Sigmoid colon (tissue), 3 donors: ENCODE measurements around the gene MYO1C.

Experiments used
- POLR2A ChIP-seq, 2 donors: fragments of 450-650 bp; IDR thresholded peaks; one replicate each; pipeline ENCODE4 v1.6.1; 2016; ENCODE audit warnings: antibody characterized with exemption in 2 of 2, mild to moderate bottlenecking in 2 of 2, moderate library complexity in 2 of 2
- TF ChIP-seq, protein P1 (sequence below), 4 experiments: fragments of 450-650 bp in 3 of 4; fragments of 200-600 bp in 1 of 4; IDR thresholded peaks; one replicate each; pipeline ENCODE4 v1.5.1; 2016 to 2019; ENCODE audit warnings: antibody characterized with exemption in 4 of 4, mild to moderate bottlenecking in 3 of 4, moderate library complexity in 2 of 4

DNA sequence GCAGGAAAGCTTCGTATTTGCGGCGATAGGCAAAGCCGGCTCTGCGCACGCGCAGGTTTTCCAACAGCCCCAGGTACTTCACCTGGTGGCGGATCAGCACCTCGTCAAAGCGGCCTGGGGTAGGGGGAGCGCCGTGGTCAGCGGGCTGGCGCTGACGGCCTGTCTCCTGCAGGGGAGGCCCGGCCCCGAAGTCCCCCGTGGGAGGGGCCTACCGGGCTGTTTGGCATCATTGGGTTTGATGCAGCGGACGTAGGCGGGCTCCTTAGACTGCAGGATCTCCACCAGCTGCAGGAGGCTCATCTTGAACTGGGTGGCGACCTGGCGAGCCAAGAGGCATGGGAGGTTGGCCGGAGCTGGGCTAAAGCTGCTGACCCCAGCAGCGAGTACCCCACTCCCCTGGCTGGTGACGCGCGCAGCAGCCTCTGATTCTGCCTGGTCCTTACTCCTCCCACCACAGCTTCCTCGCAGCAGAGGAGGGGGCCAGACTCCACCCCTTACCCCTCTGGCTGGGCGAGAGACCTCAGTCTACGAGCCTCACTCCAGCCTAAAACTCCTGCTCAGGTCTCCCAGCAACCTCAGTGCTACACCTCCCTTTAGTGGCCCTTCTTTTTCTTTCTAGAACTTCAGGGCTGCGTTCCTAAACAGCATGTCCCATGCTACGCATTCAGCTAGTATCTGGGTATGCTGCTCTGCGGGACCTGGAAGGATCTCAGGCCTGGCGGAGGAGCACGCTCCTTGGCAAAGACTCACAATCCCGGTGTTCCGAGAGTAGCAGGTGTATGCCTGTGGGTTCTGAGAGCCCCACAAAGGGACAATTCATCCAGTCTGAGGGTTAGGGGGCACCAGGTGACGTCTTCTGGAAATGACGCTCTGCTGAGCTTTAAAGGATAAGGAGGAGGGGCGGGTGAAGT, 20.3 kb downstream of the MYO1C start:
- TF ChIP-seq, protein P1, sequence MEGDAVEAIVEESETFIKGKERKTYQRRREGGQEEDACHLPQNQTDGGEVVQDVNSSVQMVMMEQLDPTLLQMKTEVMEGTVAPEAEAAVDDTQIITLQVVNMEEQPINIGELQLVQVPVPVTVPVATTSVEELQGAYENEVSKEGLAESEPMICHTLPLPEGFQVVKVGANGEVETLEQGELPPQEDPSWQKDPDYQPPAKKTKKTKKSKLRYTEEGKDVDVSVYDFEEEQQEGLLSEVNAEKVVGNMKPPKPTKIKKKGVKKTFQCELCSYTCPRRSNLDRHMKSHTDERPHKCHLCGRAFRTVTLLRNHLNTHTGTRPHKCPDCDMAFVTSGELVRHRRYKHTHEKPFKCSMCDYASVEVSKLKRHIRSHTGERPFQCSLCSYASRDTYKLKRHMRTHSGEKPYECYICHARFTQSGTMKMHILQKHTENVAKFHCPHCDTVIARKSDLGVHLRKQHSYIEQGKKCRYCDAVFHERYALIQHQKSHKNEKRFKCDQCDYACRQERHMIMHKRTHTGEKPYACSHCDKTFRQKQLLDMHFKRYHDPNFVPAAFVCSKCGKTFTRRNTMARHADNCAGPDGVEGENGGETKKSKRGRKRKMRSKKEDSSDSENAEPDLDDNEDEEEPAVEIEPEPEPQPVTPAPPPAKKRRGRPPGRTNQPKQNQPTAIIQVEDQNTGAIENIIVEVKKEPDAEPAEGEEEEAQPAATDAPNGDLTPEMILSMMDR (IDR thresholded peaks at IDR 0.05): no peak
- no peak for TF ChIP-seq POLR2A (IDR thresholded peaks at IDR 0.05)
